PC-3 (cell line): Measurements from ENCODE around the gene CCR2. TPM values are rescaled to one million over a fixed set of nuclear protein-coding genes. Genes with fewer than 3 reads are reported as not detected.

Experiments
- ATAC-seq: fragments of 200-7000 bp; cut with Tn5 transposase; 2 replicates; pipeline ENCODE4 v1.9.1; 2020; ENCODE audit warnings: mild to moderate bottlenecking, moderate library complexity
- BruUV-seq: library from RNA; stranded (reverse); fragments of 400-500 nt; replicated peaks from 2 replicates; lab custom pipeline; 2021; lab: Mats Ljungman, UMichigan
- CTCF ChIA-PET: fragments of 300-600 bp; sonication (Branson Sonifier 250); formaldehyde crosslinking; loops from one replicate; lab custom pipeline; 2022; ENCODE audit warnings: antibody characterized with exemption; lab: Charles Lee
- POLR2A ChIA-PET: fragments of 300-600 bp; sonication (Branson Sonifier 250); formaldehyde crosslinking; loops from one replicate; lab custom pipeline; 2022; ENCODE audit warnings: antibody characterized with exemption; ENCODE audit not compliant: unreplicated experiment; lab: Charles Lee
- DNase-seq: peaks from one replicate; pipeline ENCODE4 v3.0.0-alpha.2; 2015
- H2AFZ ChIP-seq: fragments of 300-600 bp; sonication (generic); 2 replicates; pipeline ENCODE4 v1.6.0; 2016; ENCODE audit warnings: antibody characterized with exemption, low read length
- H3F3A ChIP-seq: fragments of 300-600 bp; sonication (generic); one replicate; pipeline ENCODE4 v1.6.0; 2017; ENCODE audit warnings: antibody characterized with exemption, low read length, control low read depth, mild to moderate bottlenecking; ENCODE audit not compliant: unreplicated experiment
- H3K27ac ChIP-seq: fragments of 300-600 bp; sonication (generic); 2 replicates; pipeline ENCODE4 v1.5.1; 2016; ENCODE audit warnings: mild to moderate bottlenecking, low read length
- H3K27me3 ChIP-seq: fragments of 300-600 bp; sonication (generic); 2 replicates; pipeline ENCODE4 v1.6.1; 2016; ENCODE audit warnings: low read length, mixed read lengths
- H3K36me3 ChIP-seq: fragments of 300-600 bp; sonication (generic); 2 replicates; pipeline ENCODE4 v1.6.1; 2016; ENCODE audit warnings: low read depth, mixed run types, low read length, mixed read lengths
- H3K4me1 ChIP-seq: fragments of 300-600 bp; sonication (generic); 2 replicates; pipeline ENCODE4 v1.5.1; 2016; ENCODE audit warnings: low read length; ENCODE audit not compliant: insufficient read depth
- H3K4me2 ChIP-seq: fragments of 300-600 bp; sonication (generic); 2 replicates; pipeline ENCODE4 v1.6.0; 2016; ENCODE audit warnings: low read length
- H3K4me3 ChIP-seq: fragments of 300-600 bp; sonication (generic); 2 replicates; pipeline ENCODE4 v1.5.1; 2016; ENCODE audit warnings: mild to moderate bottlenecking, low read length, mixed read lengths
- H3K79me2 ChIP-seq: fragments of 300-600 bp; sonication (generic); 2 replicates; pipeline ENCODE4 v1.6.1; 2017; ENCODE audit warnings: low read length, mixed read lengths
- H3K9ac ChIP-seq: fragments of 300-600 bp; sonication (generic); 2 replicates; pipeline ENCODE4 v1.6.0; 2016; ENCODE audit warnings: mild to moderate bottlenecking, low read length
- H3K9me2 ChIP-seq: fragments of 300-600 bp; sonication (generic); replicated peaks from 2 replicates; pipeline ENCODE4 v1.6.1; 2016; ENCODE audit warnings: mixed run types, low read length, mixed read lengths
- H3K9me3 ChIP-seq: fragments of 300-600 bp; sonication (generic); 2 replicates; pipeline ENCODE4 v1.6.1; 2016; ENCODE audit warnings: low read length, mixed read lengths
- H4K20me1 ChIP-seq: fragments of 300-600 bp; sonication (generic); 2 replicates; pipeline ENCODE4 v1.6.1; 2016; ENCODE audit warnings: low read length, mixed read lengths
- EZH2 ChIP-seq: fragments of 300-600 bp; sonication (generic); IDR thresholded peaks from one replicate; pipeline ENCODE4 v1.6.1; 2017; ENCODE audit warnings: antibody characterized with exemption, mild to moderate bottlenecking, low read length; ENCODE audit not compliant: unreplicated experiment
- EZH2phosphoT487 ChIP-seq: fragments of 300-600 bp; sonication (generic); IDR thresholded peaks from 2 replicates; pipeline ENCODE4 v1.6.1; 2018; ENCODE audit warnings: mild to moderate bottlenecking, antibody characterized with exemption, low read length, borderline replicate concordance
- intact Hi-C: fragments of 100-400 bp; cut with micrococcal nuclease; formaldehyde crosslinking; loops from 2 replicates; pipeline ENCODE4 v1.9.0; 2023
- total RNA-seq: library from RNA; depleted of rRNA; stranded (reverse); fragments of >200 nt; gene quantifications from 2 replicates; pipeline ENCODE4 v1.2.3, GENCODE V29; 2014
- TF ChIP-seq, protein P1 (sequence below): fragments of 300-600 bp; sonication (generic); conservative IDR thresholded peaks from 2 replicates; pipeline ENCODE4 v1.5.1; 2017; ENCODE audit warnings: antibody characterized with exemption, low read depth, mild to moderate bottlenecking, low read length

The CCR2 gene
- total RNA-seq, 1 experiment from 2014 or later = not detected

GRCh38 chr3:46361408-46362283 lies 7.7 kb downstream of the CCR2 start:
- no peak overlapping the region for H3K4me3 ChIP-seq
- no peak overlapping the region for H3K9ac ChIP-seq
- no TSS peak for BruUV-seq
- H3F3A ChIP-seq = no peaks in the 10 kb centered on the region
- CTCF ChIA-PET = no interaction called here
- ATAC-seq (peak; percentile 98), DNase-seq (peak; percentile 83)
- no peak overlapping the region for H3K4me2 ChIP-seq
- H3K9me2 ChIP-seq = no peaks in the 10 kb centered on the region
- H3K9me3 ChIP-seq = no peaks in the 10 kb centered on the region
- TF ChIP-seq, protein P1, sequence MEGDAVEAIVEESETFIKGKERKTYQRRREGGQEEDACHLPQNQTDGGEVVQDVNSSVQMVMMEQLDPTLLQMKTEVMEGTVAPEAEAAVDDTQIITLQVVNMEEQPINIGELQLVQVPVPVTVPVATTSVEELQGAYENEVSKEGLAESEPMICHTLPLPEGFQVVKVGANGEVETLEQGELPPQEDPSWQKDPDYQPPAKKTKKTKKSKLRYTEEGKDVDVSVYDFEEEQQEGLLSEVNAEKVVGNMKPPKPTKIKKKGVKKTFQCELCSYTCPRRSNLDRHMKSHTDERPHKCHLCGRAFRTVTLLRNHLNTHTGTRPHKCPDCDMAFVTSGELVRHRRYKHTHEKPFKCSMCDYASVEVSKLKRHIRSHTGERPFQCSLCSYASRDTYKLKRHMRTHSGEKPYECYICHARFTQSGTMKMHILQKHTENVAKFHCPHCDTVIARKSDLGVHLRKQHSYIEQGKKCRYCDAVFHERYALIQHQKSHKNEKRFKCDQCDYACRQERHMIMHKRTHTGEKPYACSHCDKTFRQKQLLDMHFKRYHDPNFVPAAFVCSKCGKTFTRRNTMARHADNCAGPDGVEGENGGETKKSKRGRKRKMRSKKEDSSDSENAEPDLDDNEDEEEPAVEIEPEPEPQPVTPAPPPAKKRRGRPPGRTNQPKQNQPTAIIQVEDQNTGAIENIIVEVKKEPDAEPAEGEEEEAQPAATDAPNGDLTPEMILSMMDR = no peak
- H4K20me1 ChIP-seq = no peaks in the 10 kb centered on the region
- no peaks in the 10 kb centered on the region for H3K36me3 ChIP-seq
- no peaks in the 10 kb centered on the region for H3K79me2 ChIP-seq
- POLR2A ChIA-PET = no interaction called here
- peaks cover 14% of the 10 kb centered on the region for H3K4me1 ChIP-seq
- H2AFZ ChIP-seq = no peak overlapping the region
- intact Hi-C loops = no loop called here
- H3K27ac ChIP-seq = no peak overlapping the region
- no peaks in the 10 kb centered on the region for H3K27me3 ChIP-seq

DNA sequence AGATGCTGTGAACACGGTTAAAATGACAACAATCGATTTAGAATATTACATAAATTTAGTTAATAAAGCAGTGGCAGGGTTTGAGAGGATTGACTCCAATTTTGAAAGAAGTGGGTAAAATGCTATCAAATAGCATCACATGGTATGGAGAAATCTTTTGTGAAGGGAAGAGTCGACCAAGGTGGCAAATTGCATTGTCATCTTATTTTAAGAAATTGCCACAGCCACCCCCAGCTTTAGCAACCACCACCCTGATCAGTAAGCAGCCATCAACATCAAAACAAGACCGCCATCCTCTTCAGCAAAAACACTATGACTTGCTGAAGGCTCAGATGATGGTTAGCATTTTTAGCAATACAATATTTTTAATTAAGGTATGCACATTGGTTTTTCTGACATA lies 11.1 kb downstream of the CCR2 start:
- no peaks in the 10 kb centered on the region for H3K79me2 ChIP-seq
- H3F3A ChIP-seq = no peaks in the 10 kb centered on the region
- TF ChIP-seq, protein P1 = no peak
- TF ChIP-seq EZH2 (no peak), EZH2phosphoT487 (no peak)
- ChIA-PET CTCF (no interaction called here), POLR2A (no interaction called here)
- H4K20me1 ChIP-seq = no peaks in the 10 kb centered on the region
- DNase-seq = no peak
- H3K36me3 ChIP-seq = no peaks in the 10 kb centered on the region
- no peak overlapping the region for H3K9ac ChIP-seq
- no peak overlapping the region for H3K4me2 ChIP-seq
- no TSS peak for BruUV-seq
- H3K27ac ChIP-seq = no peak overlapping the region
- peaks cover 19% of the 10 kb centered on the region for H3K4me1 ChIP-seq
- H3K27me3 ChIP-seq = no peaks in the 10 kb centered on the region
- intact Hi-C loops = loop anchor here (5.0 kb wide), 1 partner anchor 138 kb away; no protein-coding TSS in a partner anchor
- H3K4me3 ChIP-seq = no peak overlapping the region
- no peak overlapping the region for H2AFZ ChIP-seq
- no peaks in the 10 kb centered on the region for H3K9me3 ChIP-seq
- ATAC-seq = no peak
- no peaks in the 10 kb centered on the region for H3K9me2 ChIP-seq
